OCI-LY1 (cell line): ENCODE results near the gene BLM.

Source experiments
- CTCF ChIP-seq: fragments of 200-600 bp; sonication (generic), shearing (Covaris generic); IDR thresholded peaks from 2 replicates; pipeline ENCODE4 v1.5.1; 2017; ENCODE audit warnings: mild to moderate bottlenecking, antibody characterized with exemption, low read length, moderate library complexity, mixed read lengths
- EZH2 ChIP-seq: fragments of 200-600 bp; sonication (generic), shearing (Covaris generic); IDR thresholded peaks from 2 replicates; pipeline ENCODE4 v1.8.0; 2017; ENCODE audit warnings: borderline replicate concordance, mixed run types, mild to moderate bottlenecking, antibody characterized with exemption, low read length, moderate library complexity, mixed read lengths

- TF ChIP-seq CTCF (no peak), EZH2 (no peak)
Measured at GRCh38 chr15:90729261-90729660, 12.1 kb downstream of the BLM start.
